ENCODE measurements around the gene PIM2. TPM values are rescaled to one million over a fixed set of nuclear protein-coding genes. Genes with fewer than 3 reads are reported as not detected.

PIM2 gene
- total and polyA plus RNA-seq, 2 of the 4 experiments (the other 2 are of a cell fraction), result 7.3 to 9.4 TPM

DNA sequence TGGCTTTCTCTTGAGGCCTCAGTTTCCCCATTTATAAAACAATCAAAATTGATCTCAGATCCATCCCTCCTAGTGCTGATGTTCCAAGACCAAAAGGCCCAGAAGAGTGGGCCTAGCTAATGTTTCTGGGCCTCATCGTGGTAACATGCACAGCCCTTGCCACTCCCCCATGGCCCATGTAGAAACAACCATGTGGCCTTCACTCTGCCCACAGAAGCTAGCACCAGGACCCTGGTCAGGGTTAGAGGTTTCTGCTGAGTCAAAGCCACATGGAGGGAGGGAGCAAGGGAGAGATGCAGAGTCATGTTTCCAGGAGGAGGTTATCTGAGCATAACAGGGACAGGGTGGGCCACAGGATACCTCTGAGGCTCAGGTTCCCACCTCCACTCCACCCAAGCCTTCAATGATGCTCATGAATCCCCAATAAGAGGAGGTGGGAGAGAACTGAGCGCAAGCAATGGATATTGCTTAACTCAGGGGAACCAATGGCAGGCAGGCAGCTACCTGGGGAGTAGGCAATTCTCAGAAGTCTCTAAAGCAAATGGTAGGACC lies 21.7 kb upstream of the PIM2 start:
- Histone ChIP-seq H3K56ac (ENCODE audit: extremely low read depth, insufficient read depth, low read length) (no peak overlapping the region), H2AK9ac (replicated peaks; ENCODE audit: low read depth, low read length, poor library complexity) (no peak overlapping the region), H2BK5ac (ENCODE audit: low read depth, low read length, poor library complexity, severe bottlenecking) (no peak overlapping the region), H4K5ac (ENCODE audit: low read depth, low read length) (no peak overlapping the region), H3K9me1 (ENCODE audit: insufficient read depth, low read length) (peaks cover 4% of the 10 kb centered on the region; the same call in 1 of the 2 replicates), H2AK5ac (ENCODE audit: low read depth, low read length) (no peak overlapping the region), H3K4me1 (ENCODE audit: control insufficient read depth, insufficient read depth, low read length) (no peaks in the 10 kb centered on the region; the same call in 1 of the 2 replicates), H3K4me2 (ENCODE audit: low read depth, low read length) (no peak overlapping the region), H3K9ac (ENCODE audit: low read depth, low read length) (no peak overlapping the region), H2BK20ac (ENCODE audit: low read depth, low read length) (no peak overlapping the region), H4K8ac (ENCODE audit: low read depth in 2 of 2, low read length in 2 of 2) (no peak overlapping the region), H3K27me3 (ENCODE audit: control insufficient read depth, insufficient read depth, low read length) (no peaks in the 10 kb centered on the region), H3K14ac (replicated peaks; ENCODE audit: low read depth, low read length) (no peak overlapping the region; the same call in 1 of the 2 replicates), H2AFZ (replicated peaks; ENCODE audit: low read length, poor library complexity) (no peak overlapping the region), H3K4me3 (ENCODE audit: insufficient read depth, low read depth, low read length) (no peak overlapping the region), H4K20me1 (ENCODE audit: insufficient read depth, low read length) (peaks cover 53% of the 10 kb centered on the region), H4K91ac (ENCODE audit: insufficient read depth, low read depth, low read length) (no peak overlapping the region), H3K79me1 (ENCODE audit: low read depth in 1 of 2, low read length in 2 of 2) (peaks cover 0 to 47% of the 10 kb centered on the region in 2 experiments; a peak in 3 of 4 replicates), H3K9me3 (ENCODE audit: control insufficient read depth, insufficient read depth, low read length) (no peaks in the 10 kb centered on the region), H3K36me3 (ENCODE audit: control insufficient read depth, insufficient read depth, low read length) (peaks cover 25% of the 10 kb centered on the region), H3K23ac (ENCODE audit: low read depth, low read length) (no peak overlapping the region), H2BK120ac (ENCODE audit: low read depth, low read length) (no peak overlapping the region), H3K4ac (ENCODE audit: low read depth, low read length) (no peak overlapping the region), H3K18ac (ENCODE audit: low read depth, low read length) (no peak overlapping the region), H3K27ac (ENCODE audit: insufficient read depth, low read length) (no peak overlapping the region), H2BK15ac (ENCODE audit: low read depth, low read length) (no peak overlapping the region)
- in situ Hi-C loops (cut with MboI; ENCODE audit: low sequenced_read_pairs) (no loop called here), dilution Hi-C loops (cut with HindIII; ENCODE audit: low sequenced_read_pairs, unreplicated experiment) (no loop called here), intact Hi-C loops (cut with micrococcal nuclease) (loop anchor here (10.0 kb wide), 1 partner anchor 296 kb away; no protein-coding TSS in a partner anchor)
- no TSS peak for BruUV-seq (replicated peaks)
- ChIA-PET CTCF (no interaction called here), POLR2A (ENCODE audit: unreplicated experiment) (no interaction called here)
- no peak for TF ChIP-seq CEBPB (IDR thresholded peaks at IDR 0.05; ENCODE audit: low read depth, low read length)
- TF ChIP-seq CHD1 (IDR thresholded peaks at IDR 0.05; ENCODE audit: low read depth, low read length), result no peak
- TF ChIP-seq MAZ (IDR thresholded peaks at IDR 0.05; ENCODE audit: borderline replicate concordance, low read depth, low read length), result no peak
- no peak for TF ChIP-seq RCOR1 (IDR thresholded peaks at IDR 0.05; ENCODE audit: insufficient replicate concordance, low read length)
- no peak for TF ChIP-seq BHLHE40 (IDR thresholded peaks at IDR 0.05; ENCODE audit: low read depth, low read length)
- no peak for TF ChIP-seq POLR2A (IDR thresholded peaks at IDR 0.05; ENCODE audit: low read depth, low read length)
- no peak for TF ChIP-seq ELK1 (IDR thresholded peaks at IDR 0.05; ENCODE audit: borderline replicate concordance, low read depth, low read length)
- TF ChIP-seq MAFK (IDR thresholded peaks at IDR 0.05; ENCODE audit: low read depth, low read length), result no peak
- TF ChIP-seq NFE2L2 (IDR thresholded peaks at IDR 0.05; ENCODE audit: low read depth, low read length), result no peak
- no peak for TF ChIP-seq MXI1 (IDR thresholded peaks at IDR 0.05; ENCODE audit: borderline replicate concordance, low read depth, low read length)
- no peak for TF ChIP-seq CTCF (conservative IDR thresholded peaks at IDR 0.05; ENCODE audit: low read depth, low read length)
- no peak for TF ChIP-seq RAD21 (IDR thresholded peaks at IDR 0.05; ENCODE audit: low read length)
- no peak for TF ChIP-seq FOS (IDR thresholded peaks at IDR 0.05; ENCODE audit: low read depth, low read length)
- TF ChIP-seq SMC3 (IDR thresholded peaks at IDR 0.05; ENCODE audit: low read depth, low read length), result no peak
- TF ChIP-seq, protein P1, sequence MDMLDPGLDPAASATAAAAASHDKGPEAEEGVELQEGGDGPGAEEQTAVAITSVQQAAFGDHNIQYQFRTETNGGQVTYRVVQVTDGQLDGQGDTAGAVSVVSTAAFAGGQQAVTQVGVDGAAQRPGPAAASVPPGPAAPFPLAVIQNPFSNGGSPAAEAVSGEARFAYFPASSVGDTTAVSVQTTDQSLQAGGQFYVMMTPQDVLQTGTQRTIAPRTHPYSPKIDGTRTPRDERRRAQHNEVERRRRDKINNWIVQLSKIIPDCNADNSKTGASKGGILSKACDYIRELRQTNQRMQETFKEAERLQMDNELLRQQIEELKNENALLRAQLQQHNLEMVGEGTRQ (IDR thresholded peaks at IDR 0.05; ENCODE audit: low read depth, low read length), result no peak
- no peak for TF ChIP-seq RFX5 (IDR thresholded peaks at IDR 0.05; ENCODE audit: low read depth, low read length)
- no CpG with 5 or more reads among the region's 2 CpGs for WGBS, 2 experiments (ENCODE audit: extremely low coverage in 2 of 2, insufficient read length in 1 of 2)
- DNase-seq, result no peak
- ATAC-seq (ENCODE audit: low read depth), result no peak
